DMS153 (cell line): ENCODE data around the gene HPCAL1.
"Not testable (repeated sequence)": the region's sequence is repeated elsewhere in the genome, so short reads cannot be mapped to it uniquely, and the experiment has no call there.

Experiments
- DNase-seq: peaks from one replicate; lab custom pipeline; 2025; lab: John Stamatoyannopoulos, UW

HPCAL1 gene

GRCh38 chr2:10285191-10285555, 17.5 kb upstream of the HPCAL1 start:
- DNase-seq: peak; percentile 41

- peak; percentile 41 for DNase-seq
Observed at GRCh38 chr2:10285556-10286198, 17.0 kb upstream of the HPCAL1 start.

GRCh38 chr2:10286216-10287037, 16.3 kb upstream of the HPCAL1 start:
- peak; percentile 77 for DNase-seq

GRCh38 chr2:10287761-10288160, 14.9 kb upstream of the HPCAL1 start:
- no peak for DNase-seq

GRCh38 chr2:10288606-10289005, 14.1 kb upstream of the HPCAL1 start:
- no peak for DNase-seq

- no peak for DNase-seq
Observed at GRCh38 chr2:10289352-10289751, 13.4 kb upstream of the HPCAL1 start.

- DNase-seq: no peak
Observed at GRCh38 chr2:10289891-10290290, 12.8 kb upstream of the HPCAL1 start.

- not testable (repeated sequence) for DNase-seq
Observed at GRCh38 chr2:10291376-10291775, 11.3 kb upstream of the HPCAL1 start.

GRCh38 chr2:10292033-10292432, 10.7 kb upstream of the HPCAL1 start:
- DNase-seq: no peak

- no peak for DNase-seq
Observed at GRCh38 chr2:10293603-10294002, 9.1 kb upstream of the HPCAL1 start.

GRCh38 chr2:10294077-10294476, 8.6 kb upstream of the HPCAL1 start:
- DNase-seq: no peak

GRCh38 chr2:10295649-10296048, 7.1 kb upstream of the HPCAL1 start:
- DNase-seq: not testable (repeated sequence)

- no peak for DNase-seq
Observed at GRCh38 chr2:10296142-10296541, 6.6 kb upstream of the HPCAL1 start.

GRCh38 chr2:10297191-10297830, 5.4 kb upstream of the HPCAL1 start:
- DNase-seq: no peak

- no peak for DNase-seq
Observed at GRCh38 chr2:10297959-10298531, 4.7 kb upstream of the HPCAL1 start.

- not testable (repeated sequence) for DNase-seq
Observed at GRCh38 chr2:10298777-10299176, 3.9 kb upstream of the HPCAL1 start.

- peak; percentile 10 for DNase-seq
Observed at GRCh38 chr2:10300328-10300920, 2.3 kb upstream of the HPCAL1 start.

GRCh38 chr2:10300997-10301940, 1.4 kb upstream of the HPCAL1 start:
- no peak for DNase-seq

- DNase-seq: peak; percentile 36
Observed at GRCh38 chr2:10301941-10302478, 694 bp upstream of the HPCAL1 start.

GRCh38 chr2:10303181-10303693, 533 bp downstream of the HPCAL1 start:
- no peak for DNase-seq
